IPS DF 6.9 (cell line): ENCODE measurements around the gene MSGN1.

Experiments used
- DNase-seq: peaks from one replicate; pipeline ENCODE4 v3.0.0-alpha.2; 2013; ENCODE audit warnings: low read depth, low spot score
- H3K27ac ChIP-seq: one replicate; pipeline ENCODE4 v1.5.1; 2013; ENCODE audit warnings: low read length, control low read depth
- H3K27me3 ChIP-seq: 2 replicates; pipeline ENCODE4 v1.6.1; 2013; ENCODE audit warnings: mild to moderate bottlenecking, low read length; ENCODE audit not compliant: control insufficient read depth, insufficient read depth
- H3K36me3 ChIP-seq: 2 replicates; pipeline ENCODE4 v1.6.1; 2013; ENCODE audit warnings: low read length; ENCODE audit not compliant: control insufficient read depth, insufficient read depth
- H3K4me1 ChIP-seq: 2 replicates; pipeline ENCODE4 v1.6.1; 2013; ENCODE audit warnings: low read length; ENCODE audit not compliant: control insufficient read depth, insufficient read depth
- H3K4me3 ChIP-seq: 2 replicates; pipeline ENCODE4 v1.5.1; 2013; ENCODE audit warnings: mild to moderate bottlenecking, low read length
- H3K9me3 ChIP-seq: 2 replicates; pipeline ENCODE4 v1.6.1; 2013; ENCODE audit warnings: low read length, inconsistent platforms; ENCODE audit not compliant: control insufficient read depth, insufficient read depth
- WGBS: extraction: QIAGEN DNeasy Blood & Tissue Kit; methylation state at CpG from one replicate; pipeline ENCODE4 v1.1.7; 2013; ENCODE audit warnings: mixed read lengths, missing lambda C conversion rate; ENCODE audit not compliant: insufficient read length, insufficient coverage; 5-methylcytosine and 5-hydroxymethylcytosine counted together

MSGN1 gene

DNA sequence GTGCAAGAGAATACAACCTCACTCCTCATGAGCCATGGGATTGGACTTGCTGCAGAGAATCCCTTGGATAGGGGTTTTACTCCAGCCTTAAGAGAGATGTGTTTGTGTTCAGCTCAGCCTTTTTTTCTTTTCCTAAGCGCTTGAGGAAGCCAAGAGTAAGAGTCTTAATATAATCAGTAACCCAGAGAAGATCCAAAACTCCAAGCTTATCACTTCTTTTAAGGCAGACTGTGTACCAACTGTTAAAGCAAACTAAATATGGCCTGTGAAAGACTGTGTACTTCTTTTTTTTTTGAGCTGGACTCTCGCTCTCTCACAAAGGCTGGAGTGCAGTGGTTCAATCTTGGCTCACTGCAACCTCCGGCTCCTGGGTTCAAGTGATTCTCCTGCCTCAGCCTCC is 30.4 kb downstream of the MSGN1 start:
- H3K27ac ChIP-seq = no peak overlapping the region
- WGBS = no CpG with 5 or more reads among the region's 3 CpGs
- H3K4me3 ChIP-seq = no peak overlapping the region
- no peaks in the 10 kb centered on the region for H3K9me3 ChIP-seq
- H3K36me3 ChIP-seq = no peaks in the 10 kb centered on the region
- H3K4me1 ChIP-seq = no peaks in the 10 kb centered on the region
- H3K27me3 ChIP-seq = no peaks in the 10 kb centered on the region
- no peak for DNase-seq

DNA sequence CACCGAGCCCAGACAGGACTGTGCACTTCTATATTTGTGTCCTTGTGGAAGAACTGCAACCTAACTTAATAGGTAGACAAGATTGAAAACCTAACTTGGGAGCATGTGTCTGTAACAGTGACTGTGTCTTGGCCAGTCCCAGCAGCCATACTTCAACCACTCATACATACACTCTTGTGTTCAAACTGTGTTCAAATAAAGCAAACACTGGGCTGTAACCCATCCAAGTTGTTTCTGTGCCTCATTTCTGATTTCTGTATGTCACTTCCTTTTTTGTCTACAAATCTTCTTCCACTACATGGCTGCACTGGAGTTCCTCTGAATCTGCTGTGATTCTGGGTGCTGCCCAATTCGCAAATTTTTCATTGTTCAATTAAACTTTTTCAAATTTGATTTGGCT is 31.0 kb downstream of the MSGN1 start:
- no peaks in the 10 kb centered on the region for H3K9me3 ChIP-seq
- no peaks in the 10 kb centered on the region for H3K4me1 ChIP-seq
- no peak overlapping the region for H3K27ac ChIP-seq
- no peaks in the 10 kb centered on the region for H3K27me3 ChIP-seq
- no peak overlapping the region for H3K4me3 ChIP-seq
- no CpG with 5 or more reads among the region's 2 CpGs for whole genome bisulfite sequencing
- no peak for DNase-seq
- H3K36me3 ChIP-seq = no peaks in the 10 kb centered on the region

DNA sequence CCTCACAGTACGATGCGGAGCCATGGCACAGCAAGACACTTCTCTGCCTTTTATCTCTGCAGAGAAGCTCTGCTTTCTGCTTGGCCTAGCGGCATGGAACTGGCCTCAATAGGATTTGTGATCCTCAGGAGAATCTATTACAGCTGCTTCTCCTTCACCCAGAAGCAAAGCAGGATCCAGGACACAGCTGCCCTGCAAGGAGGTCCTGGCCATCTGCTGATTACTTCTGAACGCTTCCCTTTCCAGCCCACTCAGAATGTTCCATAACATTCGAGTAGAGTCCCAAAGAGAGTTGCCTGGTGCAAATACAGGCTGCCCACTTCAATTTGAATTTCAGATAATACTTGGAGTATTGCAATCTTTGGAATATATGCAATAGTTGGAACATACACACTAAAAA is 33.0 kb downstream of the MSGN1 start:
- WGBS = no CpG with 5 or more reads among the region's 5 CpGs
- Histone ChIP-seq H3K27me3 (no peaks in the 10 kb centered on the region), H3K4me3 (no peak overlapping the region), H3K27ac (no peak overlapping the region), H3K36me3 (no peaks in the 10 kb centered on the region), H3K9me3 (no peaks in the 10 kb centered on the region), H3K4me1 (no peaks in the 10 kb centered on the region)
- no peak for DNase-seq

DNA sequence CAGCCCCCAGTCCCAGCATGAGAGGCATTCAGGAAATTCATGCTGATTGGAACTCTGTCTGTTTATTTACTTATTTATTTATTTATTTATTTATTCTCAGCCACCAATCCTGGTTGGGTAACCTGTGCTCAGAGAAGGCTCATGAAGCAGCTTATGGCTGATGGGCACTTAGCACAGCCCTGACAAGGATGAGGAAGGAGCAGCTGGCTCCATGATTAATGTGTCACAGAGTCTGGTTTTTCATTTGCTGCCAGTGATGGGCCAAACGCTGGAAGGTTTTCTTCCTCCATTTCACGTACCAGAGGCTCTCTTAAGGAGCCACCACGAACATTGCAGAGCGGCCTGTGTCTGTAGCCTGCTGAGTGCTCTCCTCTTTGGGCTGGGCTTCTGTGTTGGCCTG is 33.9 kb downstream of the MSGN1 start:
- no peak for DNase-seq
- Histone ChIP-seq H3K4me3 (no peak overlapping the region), H3K4me1 (no peaks in the 10 kb centered on the region), H3K9me3 (no peaks in the 10 kb centered on the region), H3K27ac (no peak overlapping the region), H3K27me3 (no peaks in the 10 kb centered on the region), H3K36me3 (no peaks in the 10 kb centered on the region)
- no CpG with 5 or more reads among the region's 4 CpGs for WGBS

DNA sequence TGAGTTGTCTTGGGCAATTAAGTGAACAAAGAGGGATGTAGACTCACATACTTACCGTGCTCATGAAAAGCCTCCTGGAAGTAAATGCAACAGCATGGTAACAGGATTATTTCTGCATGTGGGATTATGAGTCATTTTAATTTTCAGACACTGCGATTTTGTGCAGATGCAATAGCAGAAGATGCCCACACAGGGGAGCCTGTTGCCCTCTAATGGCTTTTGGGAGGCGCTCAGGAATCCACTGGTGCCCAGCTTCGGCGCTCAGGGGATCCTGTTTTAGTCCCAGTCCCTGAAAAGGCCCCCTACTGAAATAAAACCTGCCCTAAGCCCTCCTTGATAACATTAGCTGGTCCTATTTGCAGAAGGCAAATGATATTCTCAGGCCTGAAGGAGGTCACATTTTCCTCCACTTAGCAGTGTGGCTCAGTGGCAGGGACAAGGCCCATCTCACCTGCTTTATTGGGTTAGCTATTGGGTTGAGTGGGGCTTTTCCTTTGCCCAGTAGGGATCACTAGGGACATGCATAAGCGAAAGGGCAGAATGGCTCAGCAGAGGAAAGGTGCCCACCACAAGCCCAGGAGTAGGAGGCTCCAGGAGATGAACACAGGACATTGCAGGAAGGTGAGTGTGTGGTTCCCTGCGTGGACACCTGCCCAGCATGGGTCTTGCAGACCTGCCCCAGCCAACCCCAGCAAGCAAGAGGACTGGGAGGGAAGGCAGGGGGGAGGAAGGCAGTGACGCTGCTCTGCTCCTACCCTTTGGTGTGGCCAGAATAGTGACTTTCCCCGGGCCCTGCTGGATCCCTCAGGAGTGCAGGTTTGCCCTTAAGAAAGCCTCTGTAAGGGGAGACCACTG is 35.7 kb downstream of the MSGN1 start:
- no CpG with 5 or more reads among the region's 9 CpGs for WGBS
- Histone ChIP-seq H3K36me3 (no peaks in the 10 kb centered on the region), H3K27ac (no peak overlapping the region), H3K4me1 (no peaks in the 10 kb centered on the region), H3K4me3 (no peak overlapping the region), H3K27me3 (no peaks in the 10 kb centered on the region), H3K9me3 (no peaks in the 10 kb centered on the region)
- DNase-seq = peak; percentile 18

DNA sequence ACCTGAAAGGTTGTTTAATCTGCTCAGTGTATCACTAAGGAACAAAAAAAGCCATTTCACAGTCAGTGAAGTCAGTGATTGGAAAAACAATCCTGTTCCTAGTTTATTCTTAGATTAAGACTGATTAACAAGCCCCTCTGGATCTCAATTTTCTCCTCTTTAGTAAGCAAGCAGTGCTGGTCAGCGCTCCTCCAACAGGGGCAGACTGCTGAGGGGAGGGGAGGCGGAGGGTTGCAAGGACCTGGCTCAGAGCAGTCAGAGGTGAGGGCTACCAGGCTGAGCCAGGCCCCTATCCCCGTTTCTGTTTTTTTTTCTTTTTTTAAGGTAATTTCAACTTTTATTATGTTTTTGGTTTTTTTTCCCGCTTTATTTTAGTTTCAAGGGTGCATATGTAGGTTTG is 37.5 kb downstream of the MSGN1 start:
- Histone ChIP-seq H3K27me3 (no peaks in the 10 kb centered on the region), H3K27ac (no peak overlapping the region), H3K4me3 (no peak overlapping the region), H3K4me1 (no peaks in the 10 kb centered on the region), H3K9me3 (no peaks in the 10 kb centered on the region), H3K36me3 (no peaks in the 10 kb centered on the region)
- no peak for DNase-seq
- no CpG with 5 or more reads among the region's 4 CpGs for WGBS

DNA sequence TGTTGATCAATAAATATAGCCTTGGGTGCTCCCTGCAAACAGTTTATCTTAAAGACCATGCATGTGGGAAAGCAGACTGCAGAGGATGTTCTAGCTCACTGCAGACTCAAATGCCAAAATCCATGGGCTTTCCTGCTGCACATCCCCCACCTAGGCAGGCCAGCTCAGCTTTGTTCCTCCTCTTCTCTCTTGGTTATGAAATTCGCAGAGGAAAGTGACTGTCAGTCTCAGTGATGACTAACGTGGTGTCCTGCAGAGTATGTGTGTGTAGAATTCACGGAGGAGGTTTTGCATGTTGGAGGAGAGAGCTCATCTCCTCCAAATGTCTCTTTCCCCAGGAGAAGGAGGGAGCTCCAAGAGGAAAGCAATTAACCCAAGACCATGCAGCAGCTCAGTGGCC is 40.8 kb downstream of the MSGN1 start:
- H3K9me3 ChIP-seq = no peaks in the 10 kb centered on the region
- no peak overlapping the region for H3K27ac ChIP-seq
- H3K4me1 ChIP-seq = no peaks in the 10 kb centered on the region
- H3K36me3 ChIP-seq = no peaks in the 10 kb centered on the region
- no peaks in the 10 kb centered on the region for H3K27me3 ChIP-seq
- no peak overlapping the region for H3K4me3 ChIP-seq
- no peak for DNase-seq
- no CpG with 5 or more reads among the region's 3 CpGs for WGBS

DNA sequence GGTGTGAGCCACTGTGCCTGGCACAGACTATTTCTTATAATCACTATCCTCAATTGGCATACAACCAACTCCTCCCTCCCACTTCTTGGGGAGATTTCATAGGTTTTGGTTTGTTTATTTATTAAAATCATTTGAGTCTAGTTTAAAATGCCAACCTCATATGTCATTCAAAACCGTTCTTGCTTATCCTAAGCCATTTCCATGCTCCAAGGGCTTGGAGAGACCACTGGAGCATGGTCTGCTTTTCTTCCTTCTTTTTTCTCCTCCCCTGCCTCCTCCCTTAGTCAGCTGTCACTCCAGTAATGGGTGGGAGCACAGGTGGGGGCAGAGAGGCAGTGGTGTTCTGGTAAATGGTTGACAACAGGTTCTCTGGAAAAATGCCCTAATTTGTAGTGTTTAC is 41.8 kb downstream of the MSGN1 start:
- no peak for DNase-seq
- H3K4me1 ChIP-seq = no peaks in the 10 kb centered on the region
- no peak overlapping the region for H3K4me3 ChIP-seq
- H3K27ac ChIP-seq = no peak overlapping the region
- WGBS = no CpG with 5 or more reads among the region's 1 CpG
- H3K9me3 ChIP-seq = no peaks in the 10 kb centered on the region
- H3K27me3 ChIP-seq = no peaks in the 10 kb centered on the region
- H3K36me3 ChIP-seq = no peaks in the 10 kb centered on the region

DNA sequence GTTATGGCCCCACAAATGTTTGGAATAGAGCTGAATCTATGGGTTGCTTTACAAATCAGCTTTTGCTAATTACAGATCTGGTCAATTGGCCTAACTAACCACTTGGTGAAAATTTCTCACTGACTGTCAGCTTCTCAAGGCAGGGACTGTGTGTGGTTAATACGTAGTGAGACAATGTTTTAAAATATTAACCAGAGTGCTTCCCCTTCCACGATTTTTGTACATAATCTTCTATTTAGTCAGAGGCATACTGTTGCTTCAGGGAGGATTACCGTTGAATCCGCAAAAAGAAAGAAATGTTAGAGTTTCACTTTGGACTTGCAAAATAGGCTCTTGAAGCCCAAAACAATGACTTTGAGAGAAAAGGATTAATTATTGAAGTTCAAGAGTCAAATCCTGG is 47.3 kb downstream of the MSGN1 start:
- WGBS = no CpG with 5 or more reads among the region's 4 CpGs
- DNase-seq = no peak
- Histone ChIP-seq H3K27me3 (no peaks in the 10 kb centered on the region), H3K4me1 (no peaks in the 10 kb centered on the region), H3K36me3 (no peaks in the 10 kb centered on the region), H3K9me3 (no peaks in the 10 kb centered on the region), H3K27ac (no peak overlapping the region), H3K4me3 (no peak overlapping the region)

DNA sequence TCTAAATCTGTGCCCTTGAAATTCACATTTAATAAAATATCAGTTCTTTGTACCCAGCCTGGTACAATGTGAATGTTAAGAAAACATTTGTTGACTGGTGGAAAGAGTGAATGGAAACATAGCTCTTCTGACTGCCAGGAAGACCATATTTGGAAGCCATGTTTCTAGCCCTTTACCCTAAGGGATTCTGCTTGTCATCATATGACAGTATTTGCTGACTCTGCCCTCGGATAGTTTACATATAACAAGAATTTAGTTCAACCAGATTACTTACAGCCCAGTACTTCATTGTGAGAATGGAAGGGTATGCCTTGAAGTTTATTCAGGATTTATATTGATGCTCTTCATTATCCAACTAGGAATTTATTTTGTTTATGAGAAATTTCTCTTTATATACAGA is 48.4 kb downstream of the MSGN1 start:
- DNase-seq = no peak
- no peak overlapping the region for H3K4me3 ChIP-seq
- no peaks in the 10 kb centered on the region for H3K4me1 ChIP-seq
- no CpG with 5 or more reads among the region's 1 CpG for WGBS
- no peaks in the 10 kb centered on the region for H3K36me3 ChIP-seq
- no peaks in the 10 kb centered on the region for H3K27me3 ChIP-seq
- no peaks in the 10 kb centered on the region for H3K9me3 ChIP-seq
- H3K27ac ChIP-seq = no peak overlapping the region

DNA sequence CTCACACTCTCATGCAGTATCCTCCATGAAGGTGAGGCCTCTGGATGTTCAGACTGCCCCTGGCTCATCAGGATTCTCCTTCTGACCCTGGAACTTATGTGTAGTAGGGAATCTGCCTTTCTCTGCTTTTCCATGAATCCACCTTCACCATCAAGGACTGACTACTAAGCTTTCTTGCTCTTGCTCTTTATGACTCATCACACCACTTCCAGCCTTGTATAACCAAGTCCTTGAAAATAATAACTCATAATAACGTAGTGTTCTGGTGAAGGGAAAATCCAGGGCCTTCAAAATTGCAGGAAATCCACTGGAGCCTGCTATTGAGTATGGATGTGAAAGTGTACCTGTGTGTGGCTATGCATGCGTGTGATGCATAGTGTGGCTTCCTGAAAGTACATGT is 50.9 kb downstream of the MSGN1 start:
- Histone ChIP-seq H3K9me3 (no peaks in the 10 kb centered on the region), H3K4me3 (no peak overlapping the region), H3K27ac (no peak overlapping the region), H3K4me1 (no peaks in the 10 kb centered on the region), H3K36me3 (no peaks in the 10 kb centered on the region), H3K27me3 (no peaks in the 10 kb centered on the region)
- WGBS = no CpG with 5 or more reads among the region's 2 CpGs
- DNase-seq = no peak
